Mesothelial cell of epicardium (in vitro differentiated cells): ENCODE data around the gene NCAPH2. TPM values are rescaled to one million over a fixed set of nuclear protein-coding genes. Genes with fewer than 3 reads are reported as not detected.

Source experiments
- DNase-seq, 2 experiments: peaks; one replicate each; pipeline ENCODE4 v3.0.0; 2021; ENCODE audit warnings: low spot score in 2 of 2; ENCODE audit not compliant: unreplicated experiment in 2 of 2
- H3K27ac Mint-ChIP-seq: 2 replicates; pipeline ENCODE4 v1.8.0; 2021; ENCODE audit warnings: mixed read lengths
- H3K27me3 Mint-ChIP-seq: 2 replicates; pipeline ENCODE4 v1.8.0; 2021; ENCODE audit warnings: low read depth, mixed read lengths
- H3K36me3 Mint-ChIP-seq: 2 replicates; pipeline ENCODE4 v1.8.0; 2021; ENCODE audit warnings: mixed read lengths
- H3K4me1 Mint-ChIP-seq: 2 replicates; pipeline ENCODE4 v1.8.0; 2021; ENCODE audit warnings: mixed read lengths
- H3K4me3 Mint-ChIP-seq: 2 replicates; pipeline ENCODE4 v1.8.0; 2021; ENCODE audit warnings: mild to moderate bottlenecking, moderate library complexity, mixed read lengths
- H3K9me3 Mint-ChIP-seq: 2 replicates; pipeline ENCODE4 v1.8.0; 2021; ENCODE audit warnings: mixed read lengths
- total RNA-seq: library from RNA; stranded (reverse); gene quantifications from 3 replicates; pipeline ENCODE4 v1.2.1, GENCODE V29; 2021
- TF ChIP-seq, protein P1 (sequence below): fragments of 200-600 bp; sonication (generic); IDR thresholded peaks from one replicate; pipeline ENCODE4 v1.5.0; 2021; ENCODE audit warnings: antibody characterized with exemption; ENCODE audit not compliant: unreplicated experiment

The NCAPH2 gene
- total RNA-seq, 1 donor from 2014 or later: 60.3 TPM

- Mint-ChIP-seq H3K4me1 (peaks cover 33% of the 10 kb centered on the region), H3K27ac (peak overlapping the region; percentile 16), H3K4me3 (peak overlapping the region; percentile 26), H3K27me3 (no peaks in the 10 kb centered on the region), H3K36me3 (no peaks in the 10 kb centered on the region), H3K9me3 (no peaks in the 10 kb centered on the region)
- DNase-seq: no peak
- TF ChIP-seq, protein P1, sequence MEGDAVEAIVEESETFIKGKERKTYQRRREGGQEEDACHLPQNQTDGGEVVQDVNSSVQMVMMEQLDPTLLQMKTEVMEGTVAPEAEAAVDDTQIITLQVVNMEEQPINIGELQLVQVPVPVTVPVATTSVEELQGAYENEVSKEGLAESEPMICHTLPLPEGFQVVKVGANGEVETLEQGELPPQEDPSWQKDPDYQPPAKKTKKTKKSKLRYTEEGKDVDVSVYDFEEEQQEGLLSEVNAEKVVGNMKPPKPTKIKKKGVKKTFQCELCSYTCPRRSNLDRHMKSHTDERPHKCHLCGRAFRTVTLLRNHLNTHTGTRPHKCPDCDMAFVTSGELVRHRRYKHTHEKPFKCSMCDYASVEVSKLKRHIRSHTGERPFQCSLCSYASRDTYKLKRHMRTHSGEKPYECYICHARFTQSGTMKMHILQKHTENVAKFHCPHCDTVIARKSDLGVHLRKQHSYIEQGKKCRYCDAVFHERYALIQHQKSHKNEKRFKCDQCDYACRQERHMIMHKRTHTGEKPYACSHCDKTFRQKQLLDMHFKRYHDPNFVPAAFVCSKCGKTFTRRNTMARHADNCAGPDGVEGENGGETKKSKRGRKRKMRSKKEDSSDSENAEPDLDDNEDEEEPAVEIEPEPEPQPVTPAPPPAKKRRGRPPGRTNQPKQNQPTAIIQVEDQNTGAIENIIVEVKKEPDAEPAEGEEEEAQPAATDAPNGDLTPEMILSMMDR: no peak
These were observed 36.1 kb upstream of the NCAPH2 start for GRCh38 chr22:50471962-50472361.

DNA sequence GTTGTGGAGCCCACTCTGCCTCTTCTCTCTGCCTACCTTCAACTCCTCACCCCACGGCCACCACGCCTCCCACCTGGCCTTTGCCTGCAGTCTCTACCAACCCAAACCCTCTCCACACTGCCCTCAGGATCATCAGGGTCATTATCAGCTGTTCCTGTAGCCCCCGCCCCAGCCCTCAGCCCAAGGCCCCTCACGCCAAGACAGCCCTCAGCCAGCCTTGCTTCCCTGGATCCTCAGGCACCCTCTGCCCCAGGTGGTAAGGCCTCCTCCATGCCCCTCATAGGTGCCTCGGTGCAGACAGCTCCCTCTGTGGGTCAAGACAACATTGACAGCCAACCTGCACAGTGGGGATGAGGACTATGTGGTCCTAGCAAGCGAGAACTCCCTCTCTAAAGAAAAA lies 34.9 kb upstream of the NCAPH2 start:
- TF ChIP-seq, protein P1: no peak
- Mint-ChIP-seq H3K4me1 (peaks cover 37% of the 10 kb centered on the region), H3K4me3 (peak overlapping the region; percentile 95), H3K27ac (peak overlapping the region; percentile 95), H3K27me3 (peaks cover 3% of the 10 kb centered on the region), H3K9me3 (no peaks in the 10 kb centered on the region), H3K36me3 (no peaks in the 10 kb centered on the region)
- DNase-seq: no peak

DNA sequence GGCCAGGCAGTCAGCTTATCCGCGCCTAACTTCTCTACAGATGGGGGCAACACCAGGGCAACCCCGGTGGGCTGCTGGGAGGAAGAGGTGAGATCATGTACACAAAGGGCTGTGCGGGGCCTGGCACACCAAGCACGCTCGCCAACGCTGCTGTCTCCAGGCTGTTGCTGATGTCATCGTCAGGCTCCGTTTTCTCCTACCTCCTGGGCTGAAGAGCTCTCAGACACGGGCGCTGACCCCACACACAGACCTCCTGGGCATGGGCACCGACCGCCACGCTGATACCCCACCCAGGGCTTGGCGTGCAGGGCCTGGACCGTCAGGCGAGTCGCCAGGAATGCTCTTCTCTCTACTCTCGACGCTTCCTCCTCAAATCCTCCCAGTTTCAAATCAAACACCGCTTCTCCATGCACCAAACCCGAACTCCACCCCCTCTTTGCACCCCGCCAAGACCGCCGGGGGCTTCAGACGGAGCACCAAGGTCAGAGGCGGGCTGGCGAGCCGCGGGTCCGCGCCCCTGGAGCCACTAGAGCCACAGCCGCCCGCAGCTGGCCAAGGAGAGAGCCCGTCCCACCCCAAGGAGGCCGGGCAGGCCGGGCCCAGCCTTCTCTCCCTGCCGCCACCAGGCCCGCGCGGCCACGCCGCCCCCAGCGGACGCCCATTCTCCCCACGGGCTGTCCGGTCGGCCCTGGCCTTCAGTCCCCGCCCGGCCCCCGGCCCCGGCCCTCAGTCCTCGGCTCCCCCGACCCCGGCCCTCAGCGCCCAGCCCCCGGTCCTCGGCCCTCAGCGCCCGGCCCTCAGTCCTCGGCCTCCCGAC lies 34.0 kb upstream of the NCAPH2 start:
- DNase-seq: peak in 1 of 2 experiments; percentile 58

GRCh38 chr22:50474710-50475651 lies 33.0 kb upstream of the NCAPH2 start, which contains the start of gene SBF1:
Gene SBF1, minus strand, starts transcription at chr22:50475035. Its CDS starts 195 bp downstream, at chr22:50474840.
- Mint-ChIP-seq H3K27me3 (peaks cover 21% of the 10 kb centered on the region), H3K27ac (peak within 1 kb of the TSS; percentile 95), H3K9me3 (no peaks in the 10 kb centered on the region), H3K4me3 (peak within 1 kb of the TSS; percentile 95), H3K36me3 (no peaks in the 10 kb centered on the region), H3K4me1 (peaks cover 37% of the 10 kb centered on the region)
- TF ChIP-seq, protein P1: no peak
- peak; percentile 91 to 94 for DNase-seq

More for the DNA sequence above, 34.0 kb upstream of the NCAPH2 start:
- TF ChIP-seq, protein P1: no peak
- Mint-ChIP-seq H3K36me3 (no peaks in the 10 kb centered on the region), H3K4me1 (peaks cover 37% of the 10 kb centered on the region), H3K27me3 (peaks cover 11% of the 10 kb centered on the region), H3K27ac (peak overlapping the region; percentile 95), H3K4me3 (peak overlapping the region; percentile 95), H3K9me3 (no peaks in the 10 kb centered on the region)

DNA sequence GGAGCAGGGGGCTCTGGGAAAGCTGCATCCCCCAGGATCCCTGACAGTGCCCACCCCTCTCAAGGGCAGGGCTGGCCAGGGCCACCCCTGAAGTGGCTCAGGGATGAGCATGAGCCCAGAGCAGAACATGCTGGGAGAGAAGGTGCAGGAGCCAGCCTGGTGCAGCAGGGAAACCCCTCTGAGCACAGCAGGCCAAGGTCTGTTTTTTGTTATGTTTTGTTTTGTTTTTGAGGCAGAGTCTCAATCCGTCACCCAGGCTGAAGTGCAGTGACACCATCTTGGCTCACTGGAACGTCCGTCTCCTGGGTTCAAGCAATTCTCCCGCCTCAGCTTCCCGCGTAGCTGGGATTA lies 32.4 kb upstream of the NCAPH2 start:
- no peaks in the 10 kb centered on the region for H3K36me3 Mint-ChIP-seq
- no peak for DNase-seq
- H3K27ac Mint-ChIP-seq: no peak overlapping the region
- peak overlapping the region; percentile 66 for H3K4me3 Mint-ChIP-seq
- peaks cover 27% of the 10 kb centered on the region for H3K27me3 Mint-ChIP-seq
- peaks cover 32% of the 10 kb centered on the region for H3K4me1 Mint-ChIP-seq
- TF ChIP-seq, protein P1: no peak
- no peaks in the 10 kb centered on the region for H3K9me3 Mint-ChIP-seq
